Esophagus muscularis mucosa (tissue), 4 donors: ENCODE results near the gene PIAS4. TPM values are rescaled to one million over a fixed set of nuclear protein-coding genes. Genes with fewer than 3 reads are reported as not detected.

Experiments
- DNase-seq: peaks from one replicate; pipeline ENCODE4 v3.0.0-alpha.2; 2017; ENCODE audit errors: extremely low spot score
- H3K27ac ChIP-seq, 4 donors: fragments of 200-600 bp; sonication (generic); replicated peaks in 1 of 4; 1 replicate in 3 of 4; 2 replicates in 1 of 4; pipeline ENCODE4 v1.5.1; 2016 to 2019; ENCODE audit warnings: mild to moderate bottlenecking in 1 of 4
- H3K27me3 ChIP-seq, 4 donors: fragments of 200-600 bp; sonication (generic); one replicate each; pipeline versions ENCODE4 v1.5.1 to v1.6.0; 2016 to 2019
- H3K36me3 ChIP-seq, 4 donors: fragments of 200-600 bp; sonication (generic); one replicate each; pipeline ENCODE4 v1.5.1; 2016 to 2019
- H3K4me1 ChIP-seq, 4 donors: fragments of 200-600 bp; sonication (generic); one replicate each; pipeline ENCODE4 v1.5.1; 2016 to 2019
- H3K4me3 ChIP-seq, 4 donors: fragments of 200-600 bp; sonication (generic); 1 replicate in 2 of 4; 2 replicates in 2 of 4; pipeline ENCODE4 v1.5.1; 2016 to 2019; ENCODE audit warnings: mild to moderate bottlenecking in 4 of 4, moderate library complexity in 1 of 4
- H3K9me3 ChIP-seq, 4 donors: fragments of 200-600 bp; sonication (generic); 1 replicate in 3 of 4; 2 replicates in 1 of 4; pipeline ENCODE4 v1.5.1; 2016 to 2019
- CTCF ChIP-seq, 3 experiments: fragments of 200-600 bp in 2 of 3; fragments of 450-650 bp in 1 of 3; sonication (generic) in 2 of 3; IDR thresholded peaks; one replicate each; pipeline ENCODE4 v1.5.1; 2017 to 2019; ENCODE audit warnings: antibody characterized with exemption in 3 of 3, mild to moderate bottlenecking in 2 of 3, moderate library complexity in 1 of 3
- EP300 ChIP-seq: sonication (generic); formaldehyde crosslinking; IDR thresholded peaks from one replicate; pipeline ENCODE4 v1.6.1; 2017; ENCODE audit warnings: antibody characterized with exemption
- POLR2A ChIP-seq: fragments of 450-650 bp; IDR thresholded peaks from one replicate; pipeline ENCODE4 v1.6.1; 2017; ENCODE audit warnings: antibody characterized with exemption, moderate library complexity, mild to moderate bottlenecking, low read depth
- POLR2AphosphoS5 ChIP-seq, 2 donors: sonication (generic); formaldehyde crosslinking; IDR thresholded peaks; one replicate each; pipeline ENCODE4 v1.6.1; 2017; ENCODE audit warnings: antibody characterized with exemption in 2 of 2
- WGBS: methylation state at CpG from one replicate; pipeline ENCODE4 v1.1.5; 2018; 5-methylcytosine and 5-hydroxymethylcytosine counted together
- intact Hi-C: fragments of 100-400 bp; cut with DNase I; formaldehyde crosslinking; loops from one replicate; pipeline ENCODE4 v1.15.1; 2023
- total RNA-seq, 4 donors: library from RNA; depleted of rRNA; stranded (reverse); fragments of >200 nt; gene quantifications; one replicate each; pipeline versions ENCODE4 v1.1.0 to v1.2.1, GENCODE V29; 2016

Gene PIAS4
- total RNA-seq, 4 donors from 2014 or later: 16.6 to 34.1 (median 24.8) TPM

- 75% methylated on average over 25 of the region's 27 CpGs for WGBS
- no peaks in the 10 kb centered on the region for H3K9me3 ChIP-seq
- no peak overlapping the region for H3K4me3 ChIP-seq
- TF ChIP-seq POLR2AphosphoS5 (IDR thresholded peaks at IDR 0.05) (no peak), CTCF (IDR thresholded peaks at IDR 0.05) (no peak)
- no peak for DNase-seq
- H3K27me3 ChIP-seq: no peaks in the 10 kb centered on the region
- peak overlapping the region; percentile 41 to 84 (median 54) for H3K27ac ChIP-seq
- H3K4me1 ChIP-seq: peaks cover 80 to 92% (median 91%) of the 10 kb centered on the region in 4 donors
- peaks cover 14 to 30% (median 24%) of the 10 kb centered on the region in 4 donors for H3K36me3 ChIP-seq
- intact Hi-C loops: no loop called here
Measured at GRCh38 chr19:4012092-4012974, 4.8 kb downstream of the PIAS4 start.

- intact Hi-C loops: no loop called here
- no peak for DNase-seq
- H3K27ac ChIP-seq: peak overlapping the region in 3 of 4 donors; percentile 41 to 84 (median 61)
- 91% methylated on average over 16 of the region's 33 CpGs for WGBS
- no peak overlapping the region for H3K4me3 ChIP-seq
- peaks cover 79 to 92% (median 91%) of the 10 kb centered on the region in 4 donors for H3K4me1 ChIP-seq
- no peaks in the 10 kb centered on the region for H3K27me3 ChIP-seq
- no peak for TF ChIP-seq EP300
- TF ChIP-seq POLR2A: no peak
- TF ChIP-seq POLR2AphosphoS5 (IDR thresholded peaks at IDR 0.05): no peak
- TF ChIP-seq CTCF (IDR thresholded peaks at IDR 0.05): no peak
- H3K9me3 ChIP-seq: no peaks in the 10 kb centered on the region
- H3K36me3 ChIP-seq: peaks cover 14 to 36% (median 28%) of the 10 kb centered on the region in 4 donors
Measured at GRCh38 chr19:4012975-4013634, 5.6 kb downstream of the PIAS4 start.

GRCh38 chr19:4013886-4014540, 6.5 kb downstream of the PIAS4 start:
- TF ChIP-seq CTCF (IDR thresholded peaks at IDR 0.05) (no peak), POLR2AphosphoS5 (IDR thresholded peaks at IDR 0.05) (no peak), POLR2A (no peak), EP300 (no peak)
- 85% methylated on average over 12 of the region's 20 CpGs for WGBS
- Histone ChIP-seq H3K4me3 (no peak overlapping the region), H3K9me3 (no peaks in the 10 kb centered on the region), H3K4me1 (peaks cover 70 to 92% (median 89%) of the 10 kb centered on the region in 4 donors), H3K27me3 (no peaks in the 10 kb centered on the region), H3K36me3 (peaks cover 14 to 44% (median 34%) of the 10 kb centered on the region in 4 donors), H3K27ac (peak overlapping the region; percentile 72 to 84 (median 74))
- no peak for DNase-seq
- intact Hi-C loops: no loop called here

GRCh38 chr19:4014541-4015491, 7.3 kb downstream of the PIAS4 start:
- no peaks in the 10 kb centered on the region for H3K9me3 ChIP-seq
- no peaks in the 10 kb centered on the region for H3K27me3 ChIP-seq
- no peak for TF ChIP-seq CTCF (IDR thresholded peaks at IDR 0.05)
- TF ChIP-seq POLR2A: no peak
- no peak for TF ChIP-seq EP300
- peak; percentile 36 to 44 for TF ChIP-seq POLR2AphosphoS5 (IDR thresholded peaks at IDR 0.05)
- H3K4me1 ChIP-seq: peaks cover 62 to 92% (median 88%) of the 10 kb centered on the region in 4 donors
- H3K27ac ChIP-seq: peak overlapping the region; percentile 72 to 84 (median 74)
- H3K36me3 ChIP-seq: peaks cover 14 to 44% (median 34%) of the 10 kb centered on the region in 4 donors
- no peak for DNase-seq
- intact Hi-C loops: loop anchor here (5.0 kb wide), 1 partner anchor 42 kb away; no protein-coding TSS in a partner anchor
- WGBS: 59% methylated on average over 23 of the region's 25 CpGs
- H3K4me3 ChIP-seq: peak overlapping the region; percentile 20 to 41 (median 34)
